Measurements from ENCODE around the gene CRAT.
A peak's percentile ranks its signal among the peaks of the same experiment; 100 is the strongest.

Gene CRAT

DNA sequence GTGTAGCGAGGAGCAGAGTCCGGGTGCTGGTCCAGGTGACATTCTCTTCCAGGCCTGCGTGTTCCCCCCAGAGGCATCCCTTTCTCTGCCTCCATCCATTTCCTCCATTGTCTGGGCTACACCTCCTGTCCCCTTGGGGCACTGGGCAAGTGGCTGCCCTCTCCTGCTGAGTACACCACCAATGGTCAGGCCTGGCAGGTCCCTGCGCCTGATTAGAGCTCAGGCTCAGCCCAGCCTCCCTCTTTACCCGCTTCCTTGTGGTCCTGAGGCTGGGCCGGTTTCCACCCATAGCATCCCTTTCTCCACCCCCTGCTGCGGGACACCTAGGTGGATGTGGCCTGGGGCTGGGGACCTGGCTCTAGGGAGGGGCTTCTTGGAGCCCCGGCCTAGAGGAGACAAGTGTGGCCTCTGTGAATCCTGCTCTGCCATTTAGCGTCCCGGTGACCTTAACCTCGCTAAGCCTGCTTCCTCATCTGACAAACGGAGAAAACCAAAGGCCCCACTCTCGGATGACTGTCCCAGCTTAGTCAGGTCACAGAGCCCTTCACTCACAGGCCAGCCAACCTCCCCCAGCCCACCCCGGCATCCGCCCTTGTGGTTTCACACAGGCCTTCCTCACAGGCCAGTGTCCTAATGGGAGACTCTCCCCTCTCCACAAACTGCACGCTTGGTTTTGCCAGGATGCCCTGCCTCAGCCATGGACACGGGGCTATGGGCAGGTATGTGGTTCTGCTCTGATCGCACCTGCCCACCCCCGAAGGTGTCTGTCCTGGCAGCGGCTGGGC, 16.8 kb downstream of the CRAT start:
- DNase-seq (ENCODE audit: low read depth in 2 of 2), result no peak

DNA sequence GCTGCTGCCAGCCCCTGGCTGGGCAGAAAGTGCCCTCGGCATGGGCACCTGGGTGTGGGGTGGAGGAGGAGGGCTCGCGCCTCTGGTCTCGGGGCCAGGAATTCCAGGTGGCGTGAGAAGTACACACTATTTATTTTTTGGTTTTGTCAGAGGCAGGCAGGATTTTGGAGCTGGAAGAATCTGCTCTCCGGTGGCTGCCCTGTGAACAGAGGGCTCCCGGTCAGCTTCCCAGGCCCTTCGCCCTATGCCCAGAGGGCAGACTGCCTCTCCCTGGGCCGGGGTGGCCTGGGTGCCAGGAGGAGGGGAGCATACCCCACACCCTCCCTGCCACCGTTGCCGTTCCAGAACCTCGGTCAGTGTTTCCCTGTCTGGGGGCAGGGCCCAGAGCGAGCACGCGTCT, 21.3 kb downstream of the CRAT start:
- DNase-seq (ENCODE audit: low read depth in 2 of 2), result no peak

DNA sequence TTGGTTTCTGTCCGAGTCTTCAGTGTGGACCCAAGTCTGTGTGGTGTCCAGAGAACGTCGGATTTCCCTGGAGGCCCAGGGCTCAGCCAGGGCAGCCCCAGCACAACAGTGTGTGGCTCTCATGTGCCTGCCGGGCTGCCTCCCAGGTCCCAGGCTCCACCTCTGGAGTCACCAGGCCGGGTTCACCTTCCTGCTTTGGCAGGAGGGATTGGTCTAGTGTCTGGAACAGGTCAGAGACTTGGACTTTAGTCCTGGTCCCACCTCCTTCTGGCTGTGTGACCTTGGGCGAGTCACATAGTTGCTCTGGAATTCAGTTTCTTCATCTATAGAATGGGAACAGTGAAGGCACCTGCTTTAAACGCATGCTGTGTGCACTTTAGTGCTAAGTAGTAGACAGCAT, 26.5 kb downstream of the CRAT start:
- DNase-seq (ENCODE audit: low read depth in 2 of 2), result no peak

DNA sequence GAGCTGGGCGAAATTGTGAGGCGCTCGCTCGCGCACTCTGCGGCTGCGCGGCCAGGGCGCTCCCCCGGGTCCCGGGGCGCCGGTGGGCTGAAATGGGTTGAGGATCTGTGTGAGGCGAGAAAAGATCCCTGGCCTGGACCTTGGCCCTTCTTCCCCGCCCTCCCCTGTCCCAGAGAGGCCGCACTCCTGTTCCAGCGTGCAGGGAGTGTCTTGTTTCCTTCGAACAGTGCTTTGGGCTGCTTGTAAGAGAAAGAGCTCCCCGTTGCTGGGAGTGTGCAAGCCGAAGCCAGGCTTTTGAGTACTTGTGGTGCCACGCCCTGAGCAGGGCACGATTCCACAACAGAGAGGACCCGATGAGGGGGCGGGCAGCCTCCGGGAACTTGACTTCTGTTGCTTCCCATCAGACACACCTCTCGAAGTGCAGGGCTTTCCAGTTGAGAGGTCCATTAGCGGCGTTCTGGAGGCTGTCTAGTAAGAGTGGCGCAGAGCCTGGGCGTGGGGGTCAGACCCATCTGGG, 29.1 kb downstream of the CRAT start:
- DNase-seq (ENCODE audit: low read depth in 2 of 2), result no peak

DNA sequence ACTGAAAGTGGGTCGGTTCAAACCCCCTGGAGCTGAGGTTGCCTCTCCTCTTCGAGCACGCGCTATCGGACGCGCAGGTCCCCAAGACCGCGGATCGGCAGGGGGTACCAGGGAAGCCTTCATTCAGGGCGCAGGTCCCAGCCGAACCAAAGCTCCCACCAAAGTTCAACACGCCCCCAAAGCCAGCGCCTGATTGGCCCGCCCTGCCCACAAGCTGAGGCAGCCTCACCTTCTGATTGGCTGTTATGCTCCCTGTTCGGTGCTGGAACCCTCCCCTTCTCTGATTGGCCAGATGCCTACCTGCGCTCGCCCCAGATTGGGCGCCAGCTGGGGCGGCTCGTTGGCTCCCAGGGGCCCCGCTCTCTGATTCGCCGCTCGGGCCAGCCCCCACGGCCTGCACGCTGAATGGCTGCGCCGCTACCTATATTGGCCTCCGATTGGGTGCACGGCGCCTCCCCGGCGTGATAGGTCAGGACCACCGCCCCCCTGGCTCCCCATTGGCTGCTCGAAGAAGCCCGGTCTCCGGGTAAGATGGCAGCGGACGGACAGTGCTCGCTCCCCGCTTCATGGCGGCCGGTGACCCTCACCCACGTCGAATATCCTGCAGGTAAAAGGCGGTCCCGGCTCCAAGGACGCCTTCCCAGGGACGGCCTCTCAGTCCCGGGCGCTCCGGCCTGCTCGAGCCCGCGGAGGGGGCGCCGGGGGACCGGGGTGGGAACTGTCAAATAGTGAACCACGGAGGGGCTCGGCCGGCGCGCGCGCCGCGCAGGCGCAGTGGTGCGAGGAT, 29.8 kb downstream of the CRAT start, which contains the start of gene DOLPP1:
TSS of gene DOLPP1 (plus strand) at position 511 of the 787 bp plus-strand sequence. CDS start at position 532, 21 bp downstream.
- peak; percentile 95 for DNase-seq (ENCODE audit: low read depth in 2 of 2)

DNA sequence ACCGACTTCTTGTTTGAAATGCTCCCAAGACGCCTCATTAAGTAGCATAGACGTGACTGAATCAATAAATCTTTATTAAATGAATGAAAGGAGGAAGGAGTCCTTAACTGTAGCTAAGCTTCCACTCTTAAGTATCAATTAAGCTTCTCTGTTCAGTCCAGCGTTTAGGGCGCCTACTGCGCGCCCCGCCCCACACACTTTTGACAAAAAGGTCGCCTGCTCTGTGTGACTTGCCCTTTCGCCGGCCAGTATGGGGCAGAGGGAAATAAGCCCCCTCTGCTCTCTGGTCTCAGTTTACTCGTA, 30.3 kb downstream of the CRAT start:
- no peak for DNase-seq (ENCODE audit: low read depth in 2 of 2)

DNA sequence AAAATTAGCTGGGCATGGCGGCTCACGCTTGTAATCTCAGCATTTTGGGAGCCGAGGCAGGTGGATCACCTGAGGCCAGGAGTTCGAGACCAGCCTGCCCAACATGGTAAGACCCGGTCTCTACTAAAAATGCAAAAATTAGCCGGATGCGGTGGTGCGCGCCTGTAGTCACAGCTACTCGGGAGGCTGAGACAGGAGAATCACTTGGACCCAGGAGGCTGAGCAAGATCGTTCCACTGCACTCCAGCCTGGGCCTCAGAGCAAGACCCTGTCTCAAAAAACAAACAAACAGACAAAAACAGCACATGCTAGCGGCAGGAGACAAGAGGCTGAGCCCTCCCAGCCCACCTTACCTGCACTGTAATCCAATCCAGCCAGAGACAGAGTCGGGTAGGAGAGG, 30.8 kb downstream of the CRAT start:
- DNase-seq (ENCODE audit: low read depth in 2 of 2), result no peak

DNA sequence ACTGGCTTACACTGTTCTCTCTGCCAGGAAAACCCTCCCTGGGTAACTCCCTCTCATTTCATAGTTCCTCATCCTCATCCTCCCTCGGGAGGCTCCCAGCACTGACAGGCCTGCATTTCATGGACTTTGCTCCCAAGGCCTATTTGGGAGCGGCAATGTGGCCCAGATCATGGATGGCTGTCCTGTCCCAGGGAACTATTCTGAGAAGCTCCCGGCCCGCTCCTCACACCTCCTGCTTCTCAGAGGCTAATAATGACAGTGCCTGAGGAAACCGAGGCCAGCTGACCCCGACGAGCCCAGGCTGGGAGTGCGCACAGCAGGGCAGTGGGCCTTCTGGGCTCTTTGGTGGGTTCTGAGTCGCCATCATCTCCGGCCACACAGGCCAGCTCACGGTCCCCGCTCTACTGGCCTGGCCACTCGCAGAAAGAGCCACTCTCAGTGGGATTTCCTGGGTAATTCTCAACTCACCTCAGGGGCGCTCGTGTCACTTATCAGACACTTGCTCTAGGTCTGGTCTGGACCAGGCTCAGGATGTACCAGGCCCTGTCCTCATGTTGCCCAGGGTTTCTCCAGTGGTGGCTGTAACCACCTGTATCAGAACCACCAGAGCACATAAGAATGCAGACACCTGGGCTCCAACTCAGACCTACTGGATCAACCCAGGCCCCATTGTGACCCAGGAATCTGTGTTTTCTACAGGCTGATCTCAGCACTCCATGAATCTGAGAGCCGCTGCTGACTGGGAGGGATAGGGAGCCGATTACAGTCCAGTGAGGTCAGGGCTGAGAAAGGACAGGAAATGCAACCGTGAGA, 31.7 kb downstream of the CRAT start:
- no peak for DNase-seq (ENCODE audit: low read depth in 2 of 2)

DNA sequence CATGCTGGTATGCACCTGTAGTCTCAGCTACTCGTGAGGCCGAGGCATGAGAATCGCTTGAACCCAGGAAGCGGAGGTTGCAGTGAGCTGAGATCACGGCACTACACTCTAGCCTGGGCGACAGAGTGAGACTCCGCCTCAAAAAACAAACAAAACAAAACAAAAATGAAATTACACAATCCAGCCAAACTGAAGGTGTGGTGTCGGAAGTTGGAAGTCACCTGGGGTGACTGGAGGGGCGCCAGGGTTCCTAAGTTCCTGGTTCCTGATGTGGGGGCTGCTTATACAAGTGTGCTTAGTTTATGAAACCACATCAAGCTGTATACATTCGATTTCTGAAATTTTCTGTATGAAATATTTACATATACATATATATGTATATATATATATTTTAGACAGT, 33.4 kb downstream of the CRAT start:
- DNase-seq (ENCODE audit: low read depth in 2 of 2), result no peak

DNA sequence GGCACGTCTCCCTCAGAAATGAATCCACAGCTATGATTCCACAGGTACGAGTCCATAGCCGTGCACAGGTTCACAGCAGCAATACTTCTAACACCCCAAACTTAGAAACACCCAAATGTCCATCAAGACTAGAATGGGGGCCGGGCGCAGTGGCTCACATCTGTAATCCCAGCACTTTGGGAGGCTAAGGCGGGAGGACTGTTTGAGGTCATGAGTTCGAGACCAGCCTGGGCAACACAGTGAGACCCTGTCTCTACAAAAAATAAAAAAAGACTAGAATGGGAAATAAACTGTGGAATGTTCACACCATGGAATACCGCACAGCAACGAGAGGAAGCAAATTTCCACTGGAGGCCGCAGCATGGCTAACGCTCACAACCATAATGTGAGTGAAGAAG, 34.0 kb downstream of the CRAT start:
- no peak for DNase-seq (ENCODE audit: low read depth in 2 of 2)

DNA sequence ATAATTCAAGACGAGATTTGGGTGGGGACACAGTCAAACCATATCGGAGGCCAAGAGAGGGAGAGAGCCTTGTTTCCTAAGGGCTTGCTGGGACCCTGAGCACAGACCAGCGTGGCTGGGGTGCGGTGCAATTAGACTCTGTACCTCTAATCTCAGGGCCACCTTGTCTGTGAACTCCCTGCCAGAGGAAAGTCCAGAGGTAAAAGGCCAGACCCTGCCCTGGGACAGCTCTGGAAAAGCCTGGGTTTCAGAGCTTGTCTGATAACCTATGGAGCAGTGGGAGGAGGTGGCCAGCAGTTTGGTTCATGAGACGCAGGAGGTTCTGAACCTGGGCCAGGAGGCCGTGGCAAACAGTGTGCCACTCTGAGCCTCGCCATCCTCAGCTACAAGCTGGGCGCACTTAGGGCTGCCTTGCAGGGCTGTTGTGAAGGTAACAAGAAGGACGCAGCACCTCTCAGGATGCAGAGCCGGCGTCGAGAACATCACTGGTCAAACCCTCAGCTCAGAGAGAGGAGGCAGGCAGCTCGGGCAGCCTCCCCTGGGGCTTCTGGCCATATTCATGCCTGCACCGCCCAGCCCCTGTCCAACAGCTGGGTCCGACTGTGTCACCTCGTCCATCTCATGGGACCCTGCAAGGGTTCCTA, 34.5 kb downstream of the CRAT start:
- no peak for DNase-seq (ENCODE audit: low read depth in 2 of 2)

DNA sequence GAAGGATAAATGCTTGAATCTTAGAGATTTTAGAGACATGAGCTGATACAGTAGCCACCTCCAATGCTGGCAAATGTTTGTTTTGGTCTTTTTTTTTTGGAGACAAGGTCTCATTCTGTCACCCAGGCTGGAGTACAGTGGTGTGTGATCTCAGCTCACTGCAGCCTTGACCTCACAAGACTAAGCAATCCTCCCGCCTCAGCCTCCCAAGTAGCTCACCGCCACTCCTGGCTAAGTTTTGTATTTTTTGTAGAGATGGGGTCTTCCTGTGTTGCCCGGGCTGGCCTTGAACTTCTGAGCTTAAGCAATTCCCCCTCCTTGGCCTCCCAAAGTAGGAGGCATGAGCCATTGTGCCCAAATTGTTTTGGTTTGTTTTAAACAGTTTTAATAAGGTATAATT, 36.5 kb downstream of the CRAT start:
- DNase-seq (ENCODE audit: low read depth in 2 of 2), result no peak

DNA sequence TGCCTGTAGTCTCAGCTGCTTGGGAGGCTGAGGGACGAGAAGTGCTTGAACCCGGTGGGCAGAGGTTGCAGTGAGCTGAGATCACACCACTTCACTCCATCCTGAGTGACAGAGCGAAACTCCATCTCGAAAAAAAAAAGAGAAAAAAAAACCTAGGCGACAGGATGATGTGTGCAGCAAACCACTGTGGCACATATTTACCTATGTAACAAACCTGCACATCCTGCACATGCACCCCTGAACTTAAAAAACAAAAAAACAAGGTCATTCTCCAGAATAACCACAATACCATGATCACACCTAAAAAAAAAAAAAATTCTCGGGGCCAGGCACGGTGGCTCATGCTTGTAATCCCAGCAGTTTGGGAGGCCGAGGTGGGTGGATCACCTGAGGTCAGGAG, 37.2 kb downstream of the CRAT start:
- no peak for DNase-seq (ENCODE audit: low read depth in 2 of 2)

DNA sequence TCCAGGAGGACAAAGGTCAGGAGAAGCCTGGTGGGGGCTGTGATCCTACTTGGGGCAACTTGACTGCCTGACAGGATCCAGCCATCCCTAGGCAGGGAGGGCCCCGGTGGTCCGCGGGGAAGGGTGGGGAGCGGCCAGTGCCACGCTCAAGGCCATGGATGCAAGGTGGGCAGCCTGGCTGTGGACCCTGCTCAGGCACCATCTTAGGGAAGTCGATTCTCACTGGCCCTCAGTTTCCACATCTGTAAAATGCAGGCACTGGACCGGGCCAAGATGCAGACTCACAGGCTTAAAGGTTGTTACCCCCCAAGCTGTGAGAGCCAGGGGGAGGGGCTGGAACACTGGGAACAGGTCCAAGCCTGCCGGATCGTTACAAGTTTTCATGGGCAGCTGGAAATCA, 38.4 kb downstream of the CRAT start:
- DNase-seq (ENCODE audit: low read depth in 2 of 2), result no peak

DNA sequence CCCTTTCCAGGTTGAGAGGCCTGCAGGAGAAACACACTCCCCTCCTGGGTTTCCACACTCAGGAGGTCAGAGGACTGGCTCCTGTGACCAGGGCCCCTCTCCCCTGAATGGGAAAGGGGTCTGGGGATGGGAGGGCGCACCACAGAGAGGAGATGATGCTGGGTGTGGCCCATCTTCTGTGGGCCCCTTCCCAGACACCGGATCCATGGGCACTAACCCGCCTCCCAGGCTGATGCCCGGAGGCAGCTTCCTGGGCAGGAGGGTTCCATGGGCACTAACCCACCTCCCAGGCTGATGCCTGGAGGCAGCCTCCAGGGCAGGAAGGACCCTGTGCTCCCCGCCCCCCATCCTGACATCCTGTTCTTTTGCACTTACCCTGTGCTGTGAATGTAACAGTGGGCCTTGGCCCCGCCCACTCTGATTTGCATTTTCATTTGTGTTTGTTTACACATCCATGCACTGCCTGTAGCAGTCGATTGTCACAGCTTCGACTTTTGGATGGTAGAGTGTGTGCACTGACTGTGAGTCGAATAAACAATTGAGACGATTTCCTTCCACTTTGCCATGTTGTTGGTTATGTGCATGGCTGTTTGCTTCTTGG, 39.0 kb downstream of the CRAT start:
- DNase-seq (ENCODE audit: low read depth in 2 of 2), result no peak

DNA sequence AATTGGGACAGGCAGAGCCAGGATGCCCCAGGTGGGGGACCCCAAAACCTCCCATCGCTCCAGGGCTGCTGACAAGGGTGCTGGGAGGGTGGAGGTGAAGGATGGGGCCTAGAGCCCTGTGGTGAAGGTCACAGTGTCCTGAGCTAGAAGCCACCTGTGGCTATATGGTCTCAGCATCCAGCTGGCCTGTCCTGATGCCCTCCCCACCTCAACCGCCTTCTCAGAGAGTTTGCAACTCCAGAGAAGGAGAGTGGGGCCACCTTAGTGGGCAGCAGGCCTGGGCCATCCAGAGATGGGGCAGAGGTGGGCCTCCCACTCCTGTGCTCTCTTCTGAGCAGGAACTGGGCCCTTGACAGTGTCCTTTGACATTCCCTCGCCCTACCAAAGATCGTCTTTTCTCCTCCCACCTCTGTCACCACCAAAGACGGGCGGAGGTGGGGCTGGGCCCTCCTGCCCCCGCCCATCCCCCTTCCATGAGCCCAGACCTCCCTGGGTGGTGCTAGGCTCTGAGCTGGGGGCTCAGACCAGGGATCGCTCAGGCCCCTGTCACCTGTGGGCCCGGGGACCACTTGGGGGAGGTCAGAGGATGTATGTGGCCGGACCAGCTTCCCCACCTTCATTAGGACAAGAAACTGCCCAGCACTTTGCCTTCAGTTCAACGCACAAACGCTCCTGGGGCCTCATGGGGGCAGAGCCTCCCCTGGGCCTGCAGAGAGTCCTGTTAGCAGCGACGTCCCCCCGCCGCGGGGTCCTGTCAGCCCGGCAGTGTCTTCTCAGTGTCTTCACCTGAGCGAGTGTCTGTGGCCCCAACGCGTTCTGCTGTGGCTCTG, 39.7 kb downstream of the CRAT start:
- DNase-seq (ENCODE audit: low read depth in 2 of 2), result no peak

DNA sequence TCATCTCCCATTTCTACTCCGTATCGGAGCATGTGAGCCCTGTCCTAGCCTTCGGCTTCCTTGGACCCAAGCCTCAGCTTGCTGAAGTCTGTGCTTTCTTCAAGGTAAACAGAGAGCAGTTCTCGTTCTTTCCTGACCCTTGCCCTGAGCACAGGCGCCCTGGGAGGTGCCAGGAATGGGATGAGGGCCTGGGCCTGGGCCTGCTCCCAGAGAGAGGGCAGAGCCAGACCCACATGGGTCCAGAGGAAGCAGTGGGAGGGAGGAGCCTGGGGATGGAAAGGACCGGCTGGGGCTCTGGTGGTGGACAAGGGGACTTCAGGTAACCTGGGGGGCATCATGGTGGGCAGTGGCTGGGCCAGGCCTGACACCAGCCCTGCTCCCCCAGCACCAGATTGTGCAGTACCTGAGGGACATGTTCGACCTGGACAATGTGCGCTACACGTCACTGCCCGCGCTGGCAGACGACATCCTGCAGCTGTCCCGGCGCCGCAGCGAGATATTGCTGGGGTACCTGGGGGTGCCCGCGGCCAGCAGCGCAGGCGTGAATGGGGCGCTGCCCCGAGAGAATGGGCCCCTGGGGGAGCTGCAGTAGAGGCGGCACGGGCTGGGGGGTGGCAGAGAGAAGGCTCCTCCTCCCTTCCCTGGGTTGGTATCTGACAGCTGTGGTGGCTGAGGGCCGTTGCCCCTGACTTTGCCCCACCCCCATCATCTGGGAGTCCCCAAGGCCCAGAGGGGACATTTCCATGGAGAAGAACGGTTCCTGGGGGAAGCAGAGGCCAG, 40.5 kb downstream of the CRAT start:
- no peak for DNase-seq (ENCODE audit: low read depth in 2 of 2)

DNA sequence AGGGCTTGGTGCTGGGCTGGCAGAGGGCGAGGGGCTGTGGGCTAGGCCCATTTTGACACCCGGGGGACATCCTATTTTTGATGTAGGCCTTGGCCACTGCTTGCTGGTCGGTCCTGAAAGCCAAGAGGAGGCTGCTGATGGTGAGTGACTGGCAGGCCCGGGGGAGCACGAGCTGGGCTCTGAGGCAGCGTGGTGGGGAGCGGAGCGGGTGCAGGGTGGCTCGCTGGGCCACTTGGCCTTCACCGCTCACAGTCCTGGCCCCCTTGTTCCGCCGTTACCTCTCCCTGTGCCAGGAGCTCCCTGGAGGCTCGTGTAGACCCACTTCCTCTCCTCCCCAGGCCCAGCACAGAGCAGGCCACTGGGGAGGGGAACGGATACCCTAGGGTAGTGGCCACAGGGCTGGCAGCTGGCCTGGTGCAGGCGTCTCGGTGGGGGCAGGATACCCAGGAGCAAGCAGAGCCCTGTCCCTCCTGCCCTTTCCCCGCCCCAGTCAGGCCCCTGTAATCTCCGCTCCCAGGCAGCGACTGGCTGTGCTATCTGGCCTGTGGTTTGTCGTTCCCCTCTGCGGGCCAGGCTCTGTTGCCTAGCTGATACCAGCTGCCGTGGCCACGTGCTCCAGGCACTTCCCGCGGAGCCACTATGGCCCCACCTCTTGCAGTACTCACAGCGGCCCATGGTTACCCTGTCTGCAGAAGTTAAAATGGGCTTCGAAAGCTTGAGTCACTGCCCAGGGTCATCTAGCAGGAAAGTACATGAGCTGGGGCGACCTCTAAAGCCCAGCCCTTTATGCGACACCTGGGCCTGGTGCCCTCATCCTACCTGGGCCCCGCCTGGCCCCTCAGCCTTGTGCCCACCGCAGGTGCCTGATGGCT, 41.4 kb downstream of the CRAT start:
- peak; percentile 18 to 33 for DNase-seq (ENCODE audit: low read depth in 2 of 2)

DNA sequence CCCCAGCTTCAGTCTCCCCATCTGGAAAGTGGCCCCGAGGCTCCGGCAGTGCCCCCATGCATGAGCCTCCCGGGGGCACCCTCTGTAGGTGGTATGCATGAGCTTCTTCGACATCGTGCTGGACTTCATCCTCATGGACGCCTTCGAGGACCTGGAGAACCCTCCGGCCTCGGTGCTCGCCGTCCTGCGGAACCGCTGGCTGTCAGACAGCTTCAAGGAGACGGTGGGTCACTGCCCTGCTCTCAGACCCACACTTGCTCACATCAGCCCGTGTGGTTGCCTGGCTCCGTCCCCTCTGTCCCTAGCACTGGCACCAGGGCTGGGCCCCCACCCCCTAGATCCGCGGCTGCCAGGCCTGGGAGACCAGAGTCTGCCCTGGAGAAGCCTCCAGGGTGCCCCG, 42.5 kb downstream of the CRAT start:
- DNase-seq (ENCODE audit: low read depth in 2 of 2), result no peak
